Progenitor cell of endocrine pancreas (in vitro differentiated cells): ENCODE data around the gene HERPUD2. TPM values are rescaled to one million over a fixed set of nuclear protein-coding genes. Genes with fewer than 3 reads are reported as not detected.
A peak's percentile ranks its signal among the peaks of the same experiment; 100 is the strongest.

Experiments used
- DNase-seq: peaks from one replicate; pipeline ENCODE4 v3.0.0; 2021; ENCODE audit warnings: low spot score; ENCODE audit not compliant: unreplicated experiment
- H3K27ac Mint-ChIP-seq: 2 replicates; pipeline ENCODE4 v1.8.0; 2021; ENCODE audit warnings: mild to moderate bottlenecking, moderate library complexity, mixed read lengths
- H3K27me3 Mint-ChIP-seq: 2 replicates; pipeline ENCODE4 v1.8.0; 2021; ENCODE audit warnings: mixed read lengths
- H3K36me3 Mint-ChIP-seq: 2 replicates; pipeline ENCODE4 v1.8.0; 2022; ENCODE audit warnings: mixed read lengths; ENCODE audit not compliant: insufficient read depth
- H3K4me1 Mint-ChIP-seq: 2 replicates; pipeline ENCODE4 v1.8.0; 2021; ENCODE audit warnings: low read depth, mixed read lengths
- H3K4me3 Mint-ChIP-seq: 2 replicates; pipeline ENCODE4 v1.8.0; 2021; ENCODE audit warnings: low read depth, mild to moderate bottlenecking, moderate library complexity, mixed read lengths
- H3K9me3 Mint-ChIP-seq: 2 replicates; pipeline ENCODE4 v1.8.0; 2021; ENCODE audit warnings: low read depth, mixed read lengths
- long read RNA-seq: library from polyadenylated mRNA; unstranded; transcript quantifications from one replicate; pipeline ENCODE4 v2.0.0, GENCODE V29; 2020
- total RNA-seq: library from RNA; stranded (reverse); gene quantifications from 2 replicates; pipeline ENCODE4 v1.2.1, GENCODE V29; 2021
- TF ChIP-seq, protein P1 (sequence below): fragments of 200-600 bp; sonication (generic); IDR thresholded peaks from one replicate; pipeline ENCODE4 v1.5.0; 2021; ENCODE audit warnings: antibody characterized with exemption, mild to moderate bottlenecking; ENCODE audit not compliant: unreplicated experiment

Gene HERPUD2
- 37.4 and 39.1 TPM in 2 replicates for total RNA-seq
- long read RNA-seq, transcript HERPUD2-202 (8 exons, 3,057 nt) = major isoform, 7 of 18 reads
- long read RNA-seq, partial matches to known transcripts = 0 of 18 reads
- long read RNA-seq, other reads (novel, unspliced or antisense) = 11 of 18 reads

DNA sequence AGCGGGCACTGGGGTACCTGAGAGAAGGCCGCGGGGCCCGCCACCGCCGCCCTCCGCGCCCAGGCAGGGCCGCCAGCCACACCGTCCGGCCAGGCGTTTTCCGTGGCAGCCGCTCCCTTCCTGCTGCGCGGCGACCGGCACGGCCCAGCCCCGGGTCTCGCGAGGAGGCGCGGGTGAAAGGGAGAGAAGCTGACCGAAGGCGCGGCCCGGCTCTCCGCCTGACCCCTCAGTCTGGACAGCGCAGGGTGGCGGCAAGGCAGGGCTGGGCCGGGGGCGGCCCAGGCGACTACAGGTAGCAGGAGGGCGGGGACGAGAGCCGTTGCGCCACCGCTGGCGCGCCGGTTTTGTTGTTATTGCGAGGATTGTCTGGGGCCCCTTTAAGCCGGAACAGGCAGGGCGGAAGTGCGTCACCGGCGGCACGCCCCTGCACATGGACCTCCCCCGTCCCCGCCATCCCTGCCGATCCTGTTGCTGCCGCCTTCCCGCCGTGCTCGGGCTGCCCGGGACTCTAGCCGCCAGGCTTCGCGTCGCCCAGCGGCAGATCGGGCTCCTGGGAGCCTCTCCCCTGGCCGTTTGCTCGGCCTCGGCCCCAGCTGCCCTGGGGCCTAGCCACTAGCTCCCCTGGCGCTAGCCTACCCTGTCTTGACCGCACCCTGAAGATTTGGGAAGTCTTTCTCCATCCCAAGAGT is at the start of gene HERPUD2:
Gene HERPUD2 (minus strand): TSS at position 352 of the 689 bp plus-strand sequence. CDS start 805 bp downstream, outside the sequence.
- Mint-ChIP-seq H3K9me3 (peaks cover 3% of the 10 kb centered on the region), H3K27ac (peak within 1 kb of the TSS; percentile 98), H3K27me3 (no peaks in the 10 kb centered on the region), H3K36me3 (peaks cover 27% of the 10 kb centered on the region), H3K4me1 (peaks cover 38% of the 10 kb centered on the region), H3K4me3 (peak within 1 kb of the TSS; percentile 94)
- TF ChIP-seq, protein P1, sequence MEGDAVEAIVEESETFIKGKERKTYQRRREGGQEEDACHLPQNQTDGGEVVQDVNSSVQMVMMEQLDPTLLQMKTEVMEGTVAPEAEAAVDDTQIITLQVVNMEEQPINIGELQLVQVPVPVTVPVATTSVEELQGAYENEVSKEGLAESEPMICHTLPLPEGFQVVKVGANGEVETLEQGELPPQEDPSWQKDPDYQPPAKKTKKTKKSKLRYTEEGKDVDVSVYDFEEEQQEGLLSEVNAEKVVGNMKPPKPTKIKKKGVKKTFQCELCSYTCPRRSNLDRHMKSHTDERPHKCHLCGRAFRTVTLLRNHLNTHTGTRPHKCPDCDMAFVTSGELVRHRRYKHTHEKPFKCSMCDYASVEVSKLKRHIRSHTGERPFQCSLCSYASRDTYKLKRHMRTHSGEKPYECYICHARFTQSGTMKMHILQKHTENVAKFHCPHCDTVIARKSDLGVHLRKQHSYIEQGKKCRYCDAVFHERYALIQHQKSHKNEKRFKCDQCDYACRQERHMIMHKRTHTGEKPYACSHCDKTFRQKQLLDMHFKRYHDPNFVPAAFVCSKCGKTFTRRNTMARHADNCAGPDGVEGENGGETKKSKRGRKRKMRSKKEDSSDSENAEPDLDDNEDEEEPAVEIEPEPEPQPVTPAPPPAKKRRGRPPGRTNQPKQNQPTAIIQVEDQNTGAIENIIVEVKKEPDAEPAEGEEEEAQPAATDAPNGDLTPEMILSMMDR = no peak
- DNase-seq = peak; percentile 91

DNA sequence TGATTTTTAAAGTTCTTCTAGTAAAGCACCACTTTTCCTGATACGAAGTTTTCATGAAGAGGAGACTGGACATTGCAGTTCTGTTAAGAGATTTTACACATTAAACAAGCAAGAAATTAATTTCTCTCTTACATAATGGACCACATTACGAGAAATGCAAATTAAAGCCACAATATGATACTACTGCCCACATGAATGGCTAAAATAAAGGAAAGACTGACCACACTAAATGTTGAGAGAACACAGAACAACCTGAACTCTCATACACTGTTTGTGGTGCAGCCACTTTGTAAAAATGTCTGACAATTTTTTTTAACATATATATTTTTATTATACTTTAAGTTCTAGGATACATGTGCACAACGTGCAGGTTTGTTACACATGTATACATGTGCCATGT is 44.0 kb upstream of the HERPUD2 start:
- Mint-ChIP-seq H3K36me3 (no peaks in the 10 kb centered on the region), H3K9me3 (peaks cover 13% of the 10 kb centered on the region), H3K4me3 (no peak overlapping the region), H3K27me3 (no peaks in the 10 kb centered on the region), H3K4me1 (peaks cover 16% of the 10 kb centered on the region), H3K27ac (no peak overlapping the region)
- no peak for DNase-seq
- TF ChIP-seq, protein P1 = no peak

DNA sequence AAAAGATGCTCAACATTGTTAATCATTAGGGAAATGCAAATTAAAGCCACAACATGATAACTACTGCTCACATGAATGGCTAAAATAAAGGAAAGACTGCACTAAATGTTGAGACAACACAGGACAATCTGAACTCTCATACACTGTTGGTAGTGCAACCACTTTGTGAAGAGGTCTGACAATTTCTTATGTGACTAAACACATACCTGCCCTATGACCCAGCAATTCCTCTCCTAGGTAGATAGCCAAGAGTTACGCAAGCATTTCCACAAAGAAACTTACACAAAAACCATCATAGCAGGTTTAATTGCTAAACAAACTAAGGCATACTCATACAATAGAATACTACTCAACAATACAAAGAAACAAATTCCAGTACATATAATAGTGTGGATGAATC is 41.8 kb upstream of the HERPUD2 start:
- no peak for DNase-seq
- Mint-ChIP-seq H3K27me3 (no peaks in the 10 kb centered on the region), H3K9me3 (peaks cover 4% of the 10 kb centered on the region), H3K4me1 (peaks cover 23% of the 10 kb centered on the region), H3K36me3 (no peaks in the 10 kb centered on the region), H3K27ac (no peak overlapping the region), H3K4me3 (no peak overlapping the region)
- TF ChIP-seq, protein P1 = no peak

GRCh38 chr7:35735396-35735795 is 40.5 kb upstream of the HERPUD2 start:
- H3K27ac Mint-ChIP-seq = no peak overlapping the region
- TF ChIP-seq, protein P1 = no peak
- no peaks in the 10 kb centered on the region for H3K27me3 Mint-ChIP-seq
- H3K36me3 Mint-ChIP-seq = no peaks in the 10 kb centered on the region
- no peaks in the 10 kb centered on the region for H3K9me3 Mint-ChIP-seq
- H3K4me3 Mint-ChIP-seq = no peak overlapping the region
- no peak for DNase-seq
- H3K4me1 Mint-ChIP-seq = peaks cover 23% of the 10 kb centered on the region

GRCh38 chr7:35734001-35734483 is 39.1 kb upstream of the HERPUD2 start:
- TF ChIP-seq, protein P1 = no peak
- DNase-seq = no peak
- Mint-ChIP-seq H3K27ac (peak overlapping the region; percentile 13), H3K4me1 (peaks cover 23% of the 10 kb centered on the region), H3K9me3 (no peaks in the 10 kb centered on the region), H3K27me3 (no peaks in the 10 kb centered on the region), H3K36me3 (no peaks in the 10 kb centered on the region), H3K4me3 (no peak overlapping the region)
